22Rv1 (cell line): ENCODE measurements around the gene DNAJA4.

ENCODE experiments used
- CTCF ChIP-seq: fragments of 450-650 bp; IDR thresholded peaks from 2 replicates; pipeline ENCODE4 v1.5.1; 2017; ENCODE audit warnings: mild to moderate bottlenecking
- ZFX ChIP-seq: fragments of 450-650 bp; IDR thresholded peaks from 2 replicates; pipeline ENCODE4 v1.6.1; 2017; ENCODE audit warnings: antibody characterized with exemption, borderline replicate concordance

- TF ChIP-seq CTCF (no peak), ZFX (no peak)
Observed at GRCh38 chr15:78237146-78237545, 27.2 kb upstream of the DNAJA4 start.
